KMS-11 (cell line): ENCODE results near the gene ADAD1.

Experiments
- H2AFZ ChIP-seq: fragments of 200-600 bp; sonication (generic); 2 replicates; pipeline ENCODE4 v1.6.1; 2016; ENCODE audit warnings: antibody characterized with exemption, mixed run types, low read depth
- H3K27ac ChIP-seq: fragments of 200-600 bp; sonication (generic); 2 replicates; pipeline ENCODE4 v1.6.1; 2016; ENCODE audit warnings: mild to moderate bottlenecking, mixed run types
- H3K27me3 ChIP-seq: fragments of 200-600 bp; sonication (generic); 2 replicates; pipeline ENCODE4 v1.6.1; 2017; ENCODE audit warnings: mild to moderate bottlenecking, low read depth, mixed run types, moderate library complexity; ENCODE audit not compliant: insufficient read depth
- H3K36me3 ChIP-seq: fragments of 200-600 bp; sonication (generic); 2 replicates; pipeline ENCODE4 v1.6.1; 2017; ENCODE audit warnings: mild to moderate bottlenecking, mixed run types; ENCODE audit not compliant: insufficient read depth
- H3K4me1 ChIP-seq: fragments of 200-600 bp; sonication (generic); 2 replicates; pipeline ENCODE4 v1.6.1; 2016; ENCODE audit warnings: mild to moderate bottlenecking, low read depth, mixed run types; ENCODE audit not compliant: poor library complexity, severe bottlenecking
- H3K4me2 ChIP-seq: fragments of 200-600 bp; sonication (generic); 2 replicates; pipeline ENCODE4 v1.7.0; 2016; ENCODE audit warnings: mild to moderate bottlenecking, mixed run types
- H3K4me3 ChIP-seq: fragments of 200-600 bp; sonication (generic); IDR thresholded peaks from 2 replicates; pipeline ENCODE4 v1.6.1; 2017; ENCODE audit warnings: low read depth, low read length, mixed read lengths; ENCODE audit not compliant: insufficient read depth
- H3K79me2 ChIP-seq: fragments of 200-600 bp; sonication (generic); 2 replicates; pipeline ENCODE4 v1.6.1; 2016; ENCODE audit warnings: low read depth, mixed run types; ENCODE audit not compliant: insufficient read depth
- H3K9ac ChIP-seq: fragments of 200-600 bp; sonication (generic); 2 replicates; pipeline ENCODE4 v1.6.1; 2016; ENCODE audit warnings: mild to moderate bottlenecking, mixed run types
- H4K20me1 ChIP-seq: fragments of 200-600 bp; sonication (generic); 2 replicates; pipeline ENCODE4 v1.6.1; 2016; ENCODE audit warnings: mild to moderate bottlenecking, mixed run types; ENCODE audit not compliant: insufficient read depth
- CTCF ChIP-seq: fragments of 200-600 bp; sonication (generic); conservative IDR thresholded peaks from 2 replicates; pipeline ENCODE4 v1.6.1; 2017; ENCODE audit warnings: low read depth, mild to moderate bottlenecking, antibody characterized with exemption, low read length, moderate library complexity, mixed read lengths

Gene ADAD1

GRCh38 chr4:122384245-122384644 is 5.4 kb downstream of the ADAD1 start:
- Histone ChIP-seq H3K9ac (no peak overlapping the region), H3K36me3 (no peaks in the 10 kb centered on the region), H3K4me2 (no peak overlapping the region), H3K4me3 (no peak overlapping the region), H2AFZ (no peak overlapping the region), H3K79me2 (no peaks in the 10 kb centered on the region), H3K27ac (no peak overlapping the region), H3K27me3 (no peaks in the 10 kb centered on the region), H4K20me1 (no peaks in the 10 kb centered on the region), H3K4me1 (no peaks in the 10 kb centered on the region)
- TF ChIP-seq CTCF = no peak

GRCh38 chr4:122393276-122393675 is 14.5 kb downstream of the ADAD1 start:
- Histone ChIP-seq H3K4me2 (no peak overlapping the region), H4K20me1 (no peaks in the 10 kb centered on the region), H3K79me2 (no peaks in the 10 kb centered on the region), H3K36me3 (no peaks in the 10 kb centered on the region), H3K4me1 (no peaks in the 10 kb centered on the region), H3K9ac (no peak overlapping the region), H3K4me3 (no peak overlapping the region), H3K27me3 (no peaks in the 10 kb centered on the region), H3K27ac (no peak overlapping the region), H2AFZ (no peak overlapping the region)
- TF ChIP-seq CTCF = no peak

- H3K79me2 ChIP-seq = no peaks in the 10 kb centered on the region
- TF ChIP-seq CTCF = no peak
- no peaks in the 10 kb centered on the region for H3K4me1 ChIP-seq
- H3K27ac ChIP-seq = no peak overlapping the region
- no peak overlapping the region for H2AFZ ChIP-seq
- no peak overlapping the region for H3K4me3 ChIP-seq
- no peaks in the 10 kb centered on the region for H3K27me3 ChIP-seq
- no peaks in the 10 kb centered on the region for H4K20me1 ChIP-seq
- no peak overlapping the region for H3K9ac ChIP-seq
- H3K36me3 ChIP-seq = no peaks in the 10 kb centered on the region
- H3K4me2 ChIP-seq = no peak overlapping the region
Observed at GRCh38 chr4:122403861-122404260, 25.1 kb downstream of the ADAD1 start.

- Histone ChIP-seq H3K4me1 (no peaks in the 10 kb centered on the region), H3K9ac (no peak overlapping the region), H3K4me2 (no peak overlapping the region), H3K36me3 (no peaks in the 10 kb centered on the region), H2AFZ (no peak overlapping the region), H3K27ac (no peak overlapping the region), H3K27me3 (no peaks in the 10 kb centered on the region), H3K79me2 (no peaks in the 10 kb centered on the region), H4K20me1 (no peaks in the 10 kb centered on the region), H3K4me3 (no peak overlapping the region)
- no peak for TF ChIP-seq CTCF
Observed at GRCh38 chr4:122412547-122412946, 33.7 kb downstream of the ADAD1 start.

GRCh38 chr4:122423246-122423645 is 44.4 kb downstream of the ADAD1 start:
- Histone ChIP-seq H3K4me1 (no peaks in the 10 kb centered on the region), H2AFZ (no peak overlapping the region), H3K9ac (no peak overlapping the region), H3K4me3 (no peak overlapping the region), H3K36me3 (no peaks in the 10 kb centered on the region), H3K4me2 (no peak overlapping the region), H3K27me3 (no peaks in the 10 kb centered on the region), H3K79me2 (no peaks in the 10 kb centered on the region), H4K20me1 (no peaks in the 10 kb centered on the region), H3K27ac (no peak overlapping the region)
- no peak for TF ChIP-seq CTCF
